Measurements from ENCODE around the gene NRDE2.
A peak's percentile ranks its signal among the peaks of the same experiment; 100 is the strongest.

The NRDE2 gene, protein sequence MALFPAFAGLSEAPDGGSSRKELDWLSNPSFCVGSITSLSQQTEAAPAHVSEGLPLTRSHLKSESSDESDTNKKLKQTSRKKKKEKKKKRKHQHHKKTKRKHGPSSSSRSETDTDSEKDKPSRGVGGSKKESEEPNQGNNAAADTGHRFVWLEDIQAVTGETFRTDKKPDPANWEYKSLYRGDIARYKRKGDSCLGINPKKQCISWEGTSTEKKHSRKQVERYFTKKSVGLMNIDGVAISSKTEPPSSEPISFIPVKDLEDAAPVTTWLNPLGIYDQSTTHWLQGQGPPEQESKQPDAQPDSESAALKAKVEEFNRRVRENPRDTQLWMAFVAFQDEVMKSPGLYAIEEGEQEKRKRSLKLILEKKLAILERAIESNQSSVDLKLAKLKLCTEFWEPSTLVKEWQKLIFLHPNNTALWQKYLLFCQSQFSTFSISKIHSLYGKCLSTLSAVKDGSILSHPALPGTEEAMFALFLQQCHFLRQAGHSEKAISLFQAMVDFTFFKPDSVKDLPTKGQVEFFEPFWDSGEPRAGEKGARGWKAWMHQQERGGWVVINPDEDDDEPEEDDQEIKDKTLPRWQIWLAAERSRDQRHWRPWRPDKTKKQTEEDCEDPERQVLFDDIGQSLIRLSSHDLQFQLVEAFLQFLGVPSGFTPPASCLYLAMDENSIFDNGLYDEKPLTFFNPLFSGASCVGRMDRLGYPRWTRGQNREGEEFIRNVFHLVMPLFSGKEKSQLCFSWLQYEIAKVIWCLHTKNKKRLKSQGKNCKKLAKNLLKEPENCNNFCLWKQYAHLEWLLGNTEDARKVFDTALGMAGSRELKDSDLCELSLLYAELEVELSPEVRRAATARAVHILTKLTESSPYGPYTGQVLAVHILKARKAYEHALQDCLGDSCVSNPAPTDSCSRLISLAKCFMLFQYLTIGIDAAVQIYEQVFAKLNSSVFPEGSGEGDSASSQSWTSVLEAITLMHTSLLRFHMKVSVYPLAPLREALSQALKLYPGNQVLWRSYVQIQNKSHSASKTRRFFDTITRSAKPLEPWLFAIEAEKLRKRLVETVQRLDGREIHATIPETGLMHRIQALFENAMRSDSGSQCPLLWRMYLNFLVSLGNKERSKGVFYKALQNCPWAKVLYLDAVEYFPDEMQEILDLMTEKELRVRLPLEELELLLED

DNA sequence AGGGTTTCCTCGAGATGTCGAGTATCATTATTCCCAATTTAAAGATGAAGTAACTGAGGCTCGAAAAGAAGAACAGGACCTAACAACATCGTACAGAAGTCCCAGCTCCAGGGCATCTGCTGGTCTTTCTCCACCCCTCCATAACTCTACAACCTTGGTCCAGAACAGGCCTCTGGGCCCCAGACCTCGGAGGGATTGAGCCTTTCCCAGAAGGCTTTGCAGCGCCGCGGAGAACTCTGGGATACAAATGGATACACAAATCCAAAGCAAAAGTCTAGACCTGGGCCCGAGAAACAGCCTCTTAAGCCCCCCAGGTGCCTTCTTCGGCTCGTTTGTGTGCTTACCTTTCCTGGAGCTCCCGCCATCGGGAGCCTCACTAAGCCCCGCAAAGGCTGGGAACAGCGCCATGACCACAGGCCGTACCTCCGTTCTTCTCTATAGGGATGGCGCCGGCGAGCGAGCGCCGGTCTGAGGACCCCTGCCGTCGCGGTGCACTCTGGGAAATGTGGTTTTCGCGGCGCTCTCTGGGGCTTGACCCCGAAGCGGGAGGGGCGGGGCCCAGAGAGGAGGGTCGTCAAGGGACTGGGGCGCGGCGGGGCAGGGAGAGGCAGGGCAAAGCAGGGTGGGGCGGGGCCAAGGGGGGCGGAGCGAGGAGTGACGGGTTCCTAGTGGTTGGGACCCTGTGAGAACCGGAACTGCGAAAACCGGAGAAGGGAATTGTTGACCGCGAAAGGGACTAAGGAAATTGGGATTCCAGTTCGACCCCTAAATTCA, at the start of gene NRDE2:
Gene NRDE2, minus strand, starts transcription at position 445 of the 774 bp plus-strand sequence. Its CDS starts 37 bp downstream, at position 408.
- peaks cover 5% of the 10 kb centered on the region for H3K4me1 ChIP-seq (ENCODE audit: insufficient read depth, poor library complexity, severe bottlenecking)
- no peaks in the 10 kb centered on the region for H3K36me3 ChIP-seq (ENCODE audit: low read depth)
- H3K9me3 ChIP-seq (ENCODE audit: severe bottlenecking) = no peaks in the 10 kb centered on the region
- H3K27ac ChIP-seq (ENCODE audit: poor library complexity, severe bottlenecking) = peak within 1 kb of the TSS; percentile 45
- H3K27me3 ChIP-seq (ENCODE audit: insufficient read depth, poor library complexity, severe bottlenecking) = no peaks in the 10 kb centered on the region
- TF ChIP-seq, protein P1, sequence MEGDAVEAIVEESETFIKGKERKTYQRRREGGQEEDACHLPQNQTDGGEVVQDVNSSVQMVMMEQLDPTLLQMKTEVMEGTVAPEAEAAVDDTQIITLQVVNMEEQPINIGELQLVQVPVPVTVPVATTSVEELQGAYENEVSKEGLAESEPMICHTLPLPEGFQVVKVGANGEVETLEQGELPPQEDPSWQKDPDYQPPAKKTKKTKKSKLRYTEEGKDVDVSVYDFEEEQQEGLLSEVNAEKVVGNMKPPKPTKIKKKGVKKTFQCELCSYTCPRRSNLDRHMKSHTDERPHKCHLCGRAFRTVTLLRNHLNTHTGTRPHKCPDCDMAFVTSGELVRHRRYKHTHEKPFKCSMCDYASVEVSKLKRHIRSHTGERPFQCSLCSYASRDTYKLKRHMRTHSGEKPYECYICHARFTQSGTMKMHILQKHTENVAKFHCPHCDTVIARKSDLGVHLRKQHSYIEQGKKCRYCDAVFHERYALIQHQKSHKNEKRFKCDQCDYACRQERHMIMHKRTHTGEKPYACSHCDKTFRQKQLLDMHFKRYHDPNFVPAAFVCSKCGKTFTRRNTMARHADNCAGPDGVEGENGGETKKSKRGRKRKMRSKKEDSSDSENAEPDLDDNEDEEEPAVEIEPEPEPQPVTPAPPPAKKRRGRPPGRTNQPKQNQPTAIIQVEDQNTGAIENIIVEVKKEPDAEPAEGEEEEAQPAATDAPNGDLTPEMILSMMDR (IDR thresholded peaks at IDR 0.05; ENCODE audit: poor library complexity, severe bottlenecking) = peak; percentile 4
- peak within 1 kb of the TSS; percentile 67 for H3K4me3 ChIP-seq (ENCODE audit: severe bottlenecking)
- DNase-seq (ENCODE audit: low spot score) = peak; percentile 100
- peak; percentile 94 for ATAC-seq (ENCODE audit: low read depth)

DNA sequence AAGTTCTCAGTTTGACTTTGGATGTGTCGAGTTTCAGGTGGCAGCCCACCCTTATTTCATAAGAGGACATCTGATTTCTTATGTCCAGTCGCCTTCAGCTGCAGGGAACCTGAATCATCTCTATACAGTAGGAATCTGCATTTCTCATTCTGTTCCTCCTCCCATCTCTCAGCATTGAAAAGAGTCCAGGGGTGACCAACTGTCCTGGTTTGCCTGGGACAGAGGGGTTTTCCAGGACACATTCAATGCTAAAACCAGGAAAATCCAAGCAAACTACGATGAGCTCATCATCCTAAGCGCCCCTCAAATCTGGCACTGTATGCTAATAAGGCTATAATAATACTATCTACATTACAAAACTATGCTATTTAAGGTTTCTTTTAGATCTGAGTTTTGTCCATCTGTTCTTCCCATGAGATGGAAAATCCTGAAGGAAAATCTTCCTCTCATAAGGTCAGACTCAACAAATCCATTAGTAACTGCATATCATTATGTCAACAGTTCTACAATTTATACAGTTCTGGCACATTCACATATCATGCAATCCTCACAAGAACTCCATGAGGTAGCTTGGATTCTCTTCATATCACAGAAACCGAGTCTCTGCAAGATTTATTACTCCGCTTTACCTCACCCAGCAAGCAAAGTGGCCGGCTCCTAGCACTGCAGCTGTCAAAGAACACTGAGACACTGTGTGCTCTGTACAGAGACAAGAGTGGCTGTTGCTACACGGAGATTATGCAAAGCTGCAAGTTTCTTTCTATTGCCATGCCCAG, 49.5 kb upstream of the NRDE2 start:
- Histone ChIP-seq H3K27ac (ENCODE audit: poor library complexity, severe bottlenecking) (no peak overlapping the region), H3K4me3 (ENCODE audit: severe bottlenecking) (no peak overlapping the region), H3K4me1 (ENCODE audit: insufficient read depth, poor library complexity, severe bottlenecking) (peaks cover 18% of the 10 kb centered on the region), H3K36me3 (ENCODE audit: low read depth) (no peaks in the 10 kb centered on the region), H3K9me3 (ENCODE audit: severe bottlenecking) (no peaks in the 10 kb centered on the region), H3K27me3 (ENCODE audit: insufficient read depth, poor library complexity, severe bottlenecking) (no peaks in the 10 kb centered on the region)
- no peak for DNase-seq (ENCODE audit: low spot score)
- no peak for ATAC-seq (ENCODE audit: low read depth)
- TF ChIP-seq, protein P1 (IDR thresholded peaks at IDR 0.05; ENCODE audit: poor library complexity, severe bottlenecking) = no peak

DNA sequence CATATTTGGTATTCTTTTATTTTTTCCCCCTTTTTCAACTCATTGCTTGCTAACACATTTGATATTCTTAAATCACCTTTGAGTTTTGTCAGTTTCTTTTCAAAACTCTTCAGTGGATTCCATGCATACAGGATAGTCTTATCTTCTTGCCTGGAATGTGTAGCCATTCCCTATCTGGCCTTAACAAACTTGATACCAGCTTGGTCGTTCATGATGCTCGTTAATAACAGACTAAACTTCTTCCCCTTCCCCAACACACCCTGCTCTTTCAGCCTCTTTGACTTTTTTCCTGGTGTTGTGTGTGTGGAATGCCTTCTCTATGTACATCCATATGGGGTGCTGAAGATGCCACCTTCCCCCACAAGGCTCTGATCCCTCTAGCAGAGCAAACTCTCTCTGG, 47.4 kb upstream of the NRDE2 start:
- Histone ChIP-seq H3K27ac (ENCODE audit: poor library complexity, severe bottlenecking) (no peak overlapping the region), H3K4me1 (ENCODE audit: insufficient read depth, poor library complexity, severe bottlenecking) (peaks cover 10% of the 10 kb centered on the region), H3K27me3 (ENCODE audit: insufficient read depth, poor library complexity, severe bottlenecking) (no peaks in the 10 kb centered on the region), H3K9me3 (ENCODE audit: severe bottlenecking) (no peaks in the 10 kb centered on the region), H3K36me3 (ENCODE audit: low read depth) (no peaks in the 10 kb centered on the region), H3K4me3 (ENCODE audit: severe bottlenecking) (no peak overlapping the region)
- DNase-seq (ENCODE audit: low spot score) = no peak
- no peak for ATAC-seq (ENCODE audit: low read depth)
- TF ChIP-seq, protein P1 (IDR thresholded peaks at IDR 0.05; ENCODE audit: poor library complexity, severe bottlenecking) = no peak

DNA sequence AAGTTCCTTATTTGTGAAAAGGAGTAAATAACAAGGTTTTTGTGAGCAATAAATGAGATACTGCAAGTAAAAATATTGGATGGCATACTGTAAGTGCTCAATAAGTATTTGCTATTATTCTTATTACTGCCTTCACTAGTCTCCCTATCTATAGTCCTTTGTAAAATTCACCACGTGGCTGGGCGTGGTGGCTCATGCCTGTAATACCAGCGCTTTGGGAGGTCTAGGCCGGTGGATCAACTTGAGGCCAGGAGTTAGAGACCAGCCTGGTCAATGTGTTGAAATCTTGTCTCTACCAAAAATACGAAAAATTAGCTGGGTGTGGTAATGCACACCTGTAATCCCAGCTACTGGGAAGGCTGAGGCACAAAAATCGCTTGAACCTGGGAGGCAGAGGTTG, 46.5 kb upstream of the NRDE2 start:
- DNase-seq (ENCODE audit: low spot score) = no peak
- Histone ChIP-seq H3K36me3 (ENCODE audit: low read depth) (no peaks in the 10 kb centered on the region), H3K4me3 (ENCODE audit: severe bottlenecking) (no peak overlapping the region), H3K27ac (ENCODE audit: poor library complexity, severe bottlenecking) (no peak overlapping the region), H3K27me3 (ENCODE audit: insufficient read depth, poor library complexity, severe bottlenecking) (no peaks in the 10 kb centered on the region), H3K9me3 (ENCODE audit: severe bottlenecking) (no peaks in the 10 kb centered on the region), H3K4me1 (ENCODE audit: insufficient read depth, poor library complexity, severe bottlenecking) (peaks cover 5% of the 10 kb centered on the region)
- TF ChIP-seq, protein P1 (IDR thresholded peaks at IDR 0.05; ENCODE audit: poor library complexity, severe bottlenecking) = no peak
- ATAC-seq (ENCODE audit: low read depth) = no peak
